Peyer's patch (tissue), 4 donors: ENCODE results near the gene SHMT2. TPM values are rescaled to one million over a fixed set of nuclear protein-coding genes. Genes with fewer than 3 reads are reported as not detected.

Experiments
- DNase-seq, 3 donors: peaks; one replicate each; pipeline ENCODE4 v3.0.0-alpha.2; 2017 to 2019
- H3K27ac ChIP-seq, 4 donors: fragments of 200-600 bp; sonication (generic); one replicate each; pipeline ENCODE4 v1.5.1; 2016 to 2019
- H3K27me3 ChIP-seq, 2 donors: fragments of 200-600 bp; sonication (generic); one replicate each; pipeline ENCODE4 v1.5.1; 2019
- H3K36me3 ChIP-seq, 3 donors: fragments of 200-600 bp; sonication (generic); one replicate each; pipeline ENCODE4 v1.5.1; 2016 to 2019
- H3K4me1 ChIP-seq, 4 donors: fragments of 200-600 bp; sonication (generic); one replicate each; pipeline ENCODE4 v1.5.1; 2016 to 2019
- H3K4me3 ChIP-seq, 4 donors: fragments of 200-600 bp; sonication (generic); 1 replicate in 3 of 4; 2 replicates in 1 of 4; pipeline ENCODE4 v1.5.1; 2016 to 2019; ENCODE audit warnings: mild to moderate bottlenecking in 1 of 4
- H3K9me3 ChIP-seq, 4 donors: fragments of 200-600 bp; sonication (generic); one replicate each; pipeline ENCODE4 v1.5.1; 2016 to 2019; ENCODE audit warnings: mild to moderate bottlenecking in 1 of 4
- CTCF ChIP-seq, 6 experiments: fragments of 450-650 bp in 4 of 6; fragments of 200-600 bp in 2 of 6; sonication (generic) in 1 of 6; IDR thresholded peaks; one replicate each; pipeline ENCODE4 v1.5.1; 2017 to 2019; ENCODE audit warnings: antibody characterized with exemption in 6 of 6, mild to moderate bottlenecking in 3 of 6, moderate library complexity in 1 of 6
- POLR2A ChIP-seq, 2 donors: fragments of 450-650 bp; IDR thresholded peaks; one replicate each; pipeline ENCODE4 v1.5.1; 2017; ENCODE audit warnings: antibody characterized with exemption in 2 of 2, mild to moderate bottlenecking in 2 of 2, moderate library complexity in 2 of 2
- total RNA-seq, 4 donors: library from RNA; depleted of rRNA; stranded (reverse); fragments of >200 nt; gene quantifications; one replicate each; pipeline ENCODE4 v1.1.0, GENCODE V29; 2016

SHMT2 gene
- total RNA-seq, 4 donors from 2014 or later = 34.4 to 72.6 (median 36.3) TPM

GRCh38 chr12:57240926-57241401, 11.5 kb downstream of the SHMT2 start:
- Histone ChIP-seq H3K36me3 (no peaks in the 10 kb centered on the region), H3K9me3 (no peaks in the 10 kb centered on the region), H3K4me3 (peak overlapping the region in 3 of 4 donors; percentile 54 to 59 (median 59)), H3K4me1 (peaks cover 5 to 74% (median 47%) of the 10 kb centered on the region in 4 donors), H3K27me3 (peaks cover 0 to 42% of the 10 kb centered on the region in 2 donors), H3K27ac (peak overlapping the region in 1 of 4 donors; percentile 55)
- DNase-seq = peak in 1 of 3 donors; percentile 53
- no peak for TF ChIP-seq POLR2A (IDR thresholded peaks at IDR 0.05)
- no peak for TF ChIP-seq CTCF (IDR thresholded peaks at IDR 0.05)

- peaks cover 5 to 67% (median 45%) of the 10 kb centered on the region in 4 donors for H3K4me1 ChIP-seq
- no peak for TF ChIP-seq CTCF (IDR thresholded peaks at IDR 0.05)
- no peak for TF ChIP-seq POLR2A (IDR thresholded peaks at IDR 0.05)
- no peaks in the 10 kb centered on the region for H3K36me3 ChIP-seq
- no peaks in the 10 kb centered on the region for H3K9me3 ChIP-seq
- peak in 1 of 3 donors; percentile 46 for DNase-seq
- H3K27me3 ChIP-seq = peaks cover 0 to 42% of the 10 kb centered on the region in 2 donors
- H3K4me3 ChIP-seq = no peak overlapping the region
- no peak overlapping the region for H3K27ac ChIP-seq
Measured at GRCh38 chr12:57241402-57242310, 12.1 kb downstream of the SHMT2 start.

- Histone ChIP-seq H3K4me3 (peak overlapping the region in 3 of 4 donors; percentile 39 to 44 (median 39)), H3K27me3 (peaks cover 0 to 42% of the 10 kb centered on the region in 2 donors), H3K4me1 (peaks cover 5 to 63% (median 45%) of the 10 kb centered on the region in 4 donors), H3K27ac (peak overlapping the region in 1 of 4 donors; percentile 13), H3K36me3 (no peaks in the 10 kb centered on the region), H3K9me3 (no peaks in the 10 kb centered on the region)
- DNase-seq = peak in 2 of 3 donors; percentile 61 to 72
- TF ChIP-seq POLR2A (IDR thresholded peaks at IDR 0.05) = no peak
- TF ChIP-seq CTCF (IDR thresholded peaks at IDR 0.05) = no peak
Measured at GRCh38 chr12:57242329-57242690, 12.8 kb downstream of the SHMT2 start.

- H3K27me3 ChIP-seq = peaks cover 0 to 41% of the 10 kb centered on the region in 2 donors
- peaks cover 5 to 59% (median 43%) of the 10 kb centered on the region in 4 donors for H3K4me1 ChIP-seq
- no peaks in the 10 kb centered on the region for H3K9me3 ChIP-seq
- DNase-seq = peak; percentile 61 to 80 (median 76)
- TF ChIP-seq CTCF (IDR thresholded peaks at IDR 0.05) (peak in 5 of 6 experiments; percentile 35 to 65 (median 46)), POLR2A (IDR thresholded peaks at IDR 0.05) (no peak)
- H3K36me3 ChIP-seq = no peaks in the 10 kb centered on the region
- H3K27ac ChIP-seq = peak overlapping the region in 1 of 4 donors; percentile 13
- peak overlapping the region; percentile 2 to 44 (median 39) for H3K4me3 ChIP-seq
Measured at GRCh38 chr12:57242691-57243454, 13.4 kb downstream of the SHMT2 start.

GRCh38 chr12:57243521-57244311, 14.2 kb downstream of the SHMT2 start:
- Histone ChIP-seq H3K4me3 (peak overlapping the region in 3 of 4 donors; percentile 39 to 44 (median 39)), H3K9me3 (no peaks in the 10 kb centered on the region), H3K4me1 (peaks cover 5 to 51% (median 35%) of the 10 kb centered on the region in 4 donors), H3K27ac (no peak overlapping the region), H3K36me3 (no peaks in the 10 kb centered on the region), H3K27me3 (peaks cover 0 to 33% of the 10 kb centered on the region in 2 donors)
- DNase-seq = peak; percentile 82 to 92 (median 85)
- TF ChIP-seq POLR2A (IDR thresholded peaks at IDR 0.05) = no peak
- peak; percentile 64 to 75 (median 72) for TF ChIP-seq CTCF (IDR thresholded peaks at IDR 0.05)
